CD14-positive monocyte (primary cell): ENCODE results near the gene ZNF576. TPM values are rescaled to one million over a fixed set of nuclear protein-coding genes. Genes with fewer than 3 reads are reported as not detected.
"Not testable (repeated sequence)": the region's sequence is repeated elsewhere in the genome, so short reads cannot be mapped to it uniquely, and the experiment has no call there.

Experiments used
- DNase-seq, 3 donors: peaks; one replicate each; pipeline ENCODE4 v3.0.0-alpha.2; 2011 to 2022
- H2AFZ ChIP-seq: 2 replicates; pipeline ENCODE4 v1.6.0; 2012; ENCODE audit warnings: mild to moderate bottlenecking, low read depth, low read length, inconsistent platforms; ENCODE audit not compliant: insufficient read depth, poor library complexity, severe bottlenecking
- H3K27ac ChIP-seq, 2 donors: 1 replicate in 1 of 2; 2 replicates in 1 of 2; pipeline ENCODE4 v1.5.1; 2012 to 2013; ENCODE audit warnings: low read length in 2 of 2, control low read depth in 1 of 2, inconsistent platforms in 1 of 2, low read depth in 1 of 2, mild to moderate bottlenecking in 1 of 2
- H3K27me3 ChIP-seq, 2 donors: one replicate each; pipeline versions ENCODE4 v1.6.0 to v1.6.1; 2011 to 2013; ENCODE audit warnings: low read length in 2 of 2; ENCODE audit not compliant: control insufficient read depth in 2 of 2, insufficient read depth in 2 of 2
- H3K36me3 ChIP-seq, 2 donors: replicated peaks in 1 of 2; 1 replicate in 1 of 2; 2 replicates in 1 of 2; pipeline versions ENCODE4 v1.5.1 to v1.6.1; 2012 to 2013; ENCODE audit warnings: low read length in 2 of 2, control low read depth in 1 of 2, inconsistent platforms in 1 of 2, mild to moderate bottlenecking in 1 of 2; ENCODE audit not compliant: insufficient read depth in 2 of 2, control insufficient read depth in 1 of 2
- H3K4me1 ChIP-seq, 2 donors: 1 replicate in 1 of 2; 2 replicates in 1 of 2; pipeline versions ENCODE4 v1.5.1 to v1.6.1; 2012 to 2013; ENCODE audit warnings: low read length in 2 of 2, control low read depth in 1 of 2, inconsistent platforms in 1 of 2, mild to moderate bottlenecking in 1 of 2, moderate library complexity in 1 of 2; ENCODE audit not compliant: insufficient read depth in 2 of 2, control insufficient read depth in 1 of 2
- H3K4me2 ChIP-seq: replicated peaks from 2 replicates; pipeline ENCODE3; 2012; ENCODE audit warnings: low read length, moderate library complexity, mild to moderate bottlenecking; ENCODE audit not compliant: poor library complexity, severe bottlenecking; ENCODE audit errors: extremely low read depth
- H3K4me3 ChIP-seq, 3 experiments: fragments of 200-600 bp in 1 of 3; sonication (generic) in 1 of 3; replicated peaks in 1 of 3; 1 replicate in 2 of 3; 2 replicates in 1 of 3; pipeline ENCODE4 v1.5.1; 2011 to 2013; ENCODE audit warnings: low read length in 3 of 3, mild to moderate bottlenecking in 3 of 3, control low read depth in 2 of 3, low read depth in 2 of 3, inconsistent platforms in 1 of 3, moderate library complexity in 1 of 3
- H3K79me2 ChIP-seq: 2 replicates; pipeline ENCODE4 v1.6.0; 2012; ENCODE audit warnings: mild to moderate bottlenecking, control low read depth, inconsistent platforms, low read length, moderate library complexity; ENCODE audit not compliant: insufficient read depth
- H3K9ac ChIP-seq: 2 replicates; pipeline ENCODE4 v1.6.0; 2017; ENCODE audit warnings: low read length, mild to moderate bottlenecking; ENCODE audit not compliant: insufficient read depth, poor library complexity, severe bottlenecking
- H3K9me3 ChIP-seq, 2 donors: replicated peaks in 1 of 2; 1 replicate in 1 of 2; 2 replicates in 1 of 2; pipeline versions ENCODE4 v1.5.1 to v1.6.1; 2012 to 2013; ENCODE audit warnings: low read length in 2 of 2, control low read depth in 1 of 2; ENCODE audit not compliant: control insufficient read depth in 1 of 2, insufficient read depth in 1 of 2
- H4K20me1 ChIP-seq: 2 replicates; pipeline ENCODE4 v1.6.0; 2012; ENCODE audit warnings: mild to moderate bottlenecking, low read length, control low read depth, moderate library complexity; ENCODE audit not compliant: insufficient read depth
- H3K27ac Mint-ChIP-seq, 7 donors: one replicate each; pipeline ENCODE4 v1.8.0; 2020; ENCODE audit warnings: mild to moderate bottlenecking in 7 of 7, mixed read lengths in 7 of 7, moderate library complexity in 6 of 7, inconsistent platforms in 2 of 7
- H3K27me3 Mint-ChIP-seq, 3 donors: one replicate each; pipeline ENCODE4 v1.8.0; 2021 to 2022; ENCODE audit warnings: low read depth in 3 of 3, mild to moderate bottlenecking in 3 of 3, mixed read lengths in 3 of 3, moderate library complexity in 3 of 3, inconsistent platforms in 1 of 3
- H3K36me3 Mint-ChIP-seq, 2 donors: one replicate each; pipeline ENCODE4 v1.8.0; 2020; ENCODE audit warnings: mixed read lengths in 2 of 2, inconsistent platforms in 1 of 2, mild to moderate bottlenecking in 1 of 2
- H3K4me1 Mint-ChIP-seq: one replicate; pipeline ENCODE4 v1.8.0; 2020; ENCODE audit warnings: mild to moderate bottlenecking, mixed read lengths
- H3K4me3 Mint-ChIP-seq, 2 donors: one replicate each; pipeline ENCODE4 v1.8.0; 2020; ENCODE audit warnings: mild to moderate bottlenecking in 2 of 2, mixed read lengths in 2 of 2, moderate library complexity in 1 of 2
- H3K9me3 Mint-ChIP-seq, 7 donors: one replicate each; pipeline ENCODE4 v1.8.0; 2020 to 2022; ENCODE audit warnings: mixed read lengths in 7 of 7, mild to moderate bottlenecking in 6 of 7, moderate library complexity in 6 of 7, inconsistent platforms in 2 of 7
- WGBS: methylation state at CpG from one replicate; pipeline ENCODE4 v1.1.5; 2013; ENCODE audit warnings: missing lambda C conversion rate; ENCODE audit not compliant: insufficient coverage; 5-methylcytosine and 5-hydroxymethylcytosine counted together
- intact Hi-C, 2 donors: fragments of 100-400 bp; cut with micrococcal nuclease; formaldehyde crosslinking; loops; one replicate each; pipeline versions ENCODE4 v1.15.0 to v1.15.1; 2023
- polyA plus RNA-seq, 3 donors: library from polyadenylated mRNA; depleted of rRNA in 1 of 3; unstranded in 2 of 3; stranded (reverse) in 1 of 3; fragments of 300-500 nt in 2 of 3; fragments of >200 nt in 1 of 3; fragmentation: Illumina TruSeq in 2 of 3; gene quantifications; 1 replicate in 2 of 3; 2 replicates in 1 of 3; pipeline ENCODE4 v1.2.3, GENCODE V29; 2012 to 2021
- TF ChIP-seq, protein P1 (sequence below): fragments of 200-600 bp; IDR thresholded peaks from one replicate; pipeline ENCODE4 v1.8.0; 2022; ENCODE audit warnings: antibody characterized with exemption, mild to moderate bottlenecking

ZNF576 gene
- polyA plus RNA-seq, 3 donors: 3.6 to 8.4 (median 7.2) TPM

DNA sequence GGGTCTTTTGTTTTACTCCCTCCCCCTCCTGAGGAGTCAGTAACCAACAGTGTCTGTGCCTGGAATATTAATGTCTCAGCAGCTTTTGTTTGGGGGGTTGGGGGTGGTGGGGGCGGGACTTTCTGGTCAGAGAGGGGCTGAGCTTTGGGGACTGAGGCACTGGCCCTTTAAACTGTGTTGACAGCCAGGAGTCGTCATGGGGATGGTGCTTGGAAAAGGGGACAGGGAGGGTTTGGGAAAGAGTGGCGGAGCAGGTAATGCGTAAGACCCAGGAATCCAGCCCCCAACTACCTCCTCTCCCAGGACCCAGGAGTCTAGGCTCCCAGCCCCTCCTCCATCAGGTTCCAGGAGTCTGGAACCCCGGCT, 38.1 kb downstream of the ZNF576 start:
- WGBS: 67% methylated on average over 1 of the region's 5 CpGs
- Mint-ChIP-seq H3K4me3 (no peak overlapping the region), H3K4me1 (peaks cover 9% of the 10 kb centered on the region), H3K27me3 (peaks cover 35 to 59% (median 49%) of the 10 kb centered on the region in 3 donors), H3K36me3 (peaks cover 4 to 7% of the 10 kb centered on the region in 2 donors), H3K27ac (no peak overlapping the region), H3K9me3 (peaks cover 0 to 15% (median 3%) of the 10 kb centered on the region in 7 donors)
- no peak for DNase-seq
- Histone ChIP-seq H2AFZ (no peak overlapping the region), H3K79me2 (no peaks in the 10 kb centered on the region), H3K9ac (no peak overlapping the region), H3K9me3 (peaks cover 0 to 8% of the 10 kb centered on the region in 2 donors), H3K27ac (no peak overlapping the region), H3K4me2 (no peak overlapping the region), H3K27me3 (peaks cover 23 to 45% of the 10 kb centered on the region in 2 donors), H4K20me1 (no peaks in the 10 kb centered on the region), H3K36me3 (no peaks in the 10 kb centered on the region), H3K4me3 (no peak overlapping the region), H3K4me1 (no peaks in the 10 kb centered on the region)
- TF ChIP-seq, protein P1, sequence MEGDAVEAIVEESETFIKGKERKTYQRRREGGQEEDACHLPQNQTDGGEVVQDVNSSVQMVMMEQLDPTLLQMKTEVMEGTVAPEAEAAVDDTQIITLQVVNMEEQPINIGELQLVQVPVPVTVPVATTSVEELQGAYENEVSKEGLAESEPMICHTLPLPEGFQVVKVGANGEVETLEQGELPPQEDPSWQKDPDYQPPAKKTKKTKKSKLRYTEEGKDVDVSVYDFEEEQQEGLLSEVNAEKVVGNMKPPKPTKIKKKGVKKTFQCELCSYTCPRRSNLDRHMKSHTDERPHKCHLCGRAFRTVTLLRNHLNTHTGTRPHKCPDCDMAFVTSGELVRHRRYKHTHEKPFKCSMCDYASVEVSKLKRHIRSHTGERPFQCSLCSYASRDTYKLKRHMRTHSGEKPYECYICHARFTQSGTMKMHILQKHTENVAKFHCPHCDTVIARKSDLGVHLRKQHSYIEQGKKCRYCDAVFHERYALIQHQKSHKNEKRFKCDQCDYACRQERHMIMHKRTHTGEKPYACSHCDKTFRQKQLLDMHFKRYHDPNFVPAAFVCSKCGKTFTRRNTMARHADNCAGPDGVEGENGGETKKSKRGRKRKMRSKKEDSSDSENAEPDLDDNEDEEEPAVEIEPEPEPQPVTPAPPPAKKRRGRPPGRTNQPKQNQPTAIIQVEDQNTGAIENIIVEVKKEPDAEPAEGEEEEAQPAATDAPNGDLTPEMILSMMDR: no peak
- intact Hi-C loops: no loop called here

DNA sequence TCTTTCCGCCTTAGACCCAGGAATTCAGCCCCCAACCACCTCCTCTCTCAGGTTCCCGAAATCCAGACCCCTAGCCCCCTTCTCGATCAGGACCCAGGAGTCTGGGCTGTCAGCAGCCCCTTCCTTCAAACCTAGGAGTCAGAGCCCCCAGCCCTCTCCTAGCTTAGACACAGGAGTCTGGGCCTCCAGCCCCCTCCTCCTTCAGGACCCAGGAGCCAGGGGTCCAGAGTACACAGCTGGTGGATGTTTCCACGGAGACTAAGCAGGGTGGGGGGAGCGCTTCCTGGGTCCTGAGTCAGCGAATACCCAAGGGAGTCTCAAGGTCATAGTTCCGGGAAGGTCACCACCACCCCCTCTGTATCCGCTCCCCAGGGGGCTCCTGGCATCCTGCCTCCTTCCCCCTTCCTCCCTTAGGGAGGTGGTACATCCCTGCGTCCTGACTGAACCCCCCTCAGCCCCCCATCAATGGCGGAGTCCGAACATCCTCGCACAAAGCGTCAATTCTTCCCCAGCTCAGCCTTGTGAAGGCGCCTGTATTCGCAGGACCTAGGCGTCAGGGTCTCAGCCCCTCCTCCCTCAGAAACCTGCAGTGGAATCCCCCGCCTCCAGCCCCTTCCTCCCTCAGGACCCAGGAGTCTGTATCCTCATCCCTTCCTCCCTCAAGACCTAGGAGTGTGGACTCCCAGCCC, 38.6 kb downstream of the ZNF576 start:
- Histone ChIP-seq H3K9me3 (peaks cover 0 to 8% of the 10 kb centered on the region in 2 donors), H3K4me3 (no peak overlapping the region), H3K9ac (no peak overlapping the region), H3K4me2 (no peak overlapping the region), H2AFZ (no peak overlapping the region), H3K27ac (no peak overlapping the region), H4K20me1 (no peaks in the 10 kb centered on the region), H3K36me3 (no peaks in the 10 kb centered on the region), H3K27me3 (peaks cover 23 to 47% of the 10 kb centered on the region in 2 donors), H3K4me1 (peaks cover 2 to 3% of the 10 kb centered on the region in 2 donors), H3K79me2 (no peaks in the 10 kb centered on the region)
- Mint-ChIP-seq H3K27me3 (peaks cover 36 to 62% (median 52%) of the 10 kb centered on the region in 3 donors), H3K36me3 (peaks cover 5 to 8% of the 10 kb centered on the region in 2 donors), H3K4me3 (no peak overlapping the region), H3K27ac (no peak overlapping the region), H3K4me1 (peaks cover 11% of the 10 kb centered on the region), H3K9me3 (peaks cover 0 to 16% (median 5%) of the 10 kb centered on the region in 7 donors)
- TF ChIP-seq, protein P1: no peak
- intact Hi-C loops: no loop called here
- DNase-seq: no peak
- 32% methylated on average over 14 of the region's 17 CpGs for WGBS

DNA sequence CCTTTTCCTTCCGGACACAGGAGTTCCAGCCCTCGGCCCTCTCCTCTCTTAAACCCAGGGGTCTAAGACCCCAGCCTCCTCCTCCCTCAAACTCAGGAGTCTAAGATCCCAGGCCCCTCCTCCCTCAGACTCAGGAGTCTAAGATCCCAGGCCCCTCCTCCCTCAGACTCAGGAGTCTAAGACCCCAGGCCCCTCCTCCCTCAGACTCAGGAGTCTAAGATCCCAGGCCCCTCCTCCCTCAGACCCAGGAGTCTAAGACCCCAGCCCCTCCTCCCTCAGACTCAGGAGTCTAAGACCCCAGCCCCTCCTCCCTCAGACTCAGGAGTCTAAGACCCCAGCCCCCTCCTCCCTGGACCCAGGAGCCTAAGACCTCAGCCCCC, 39.2 kb downstream of the ZNF576 start:
- H3K4me2 ChIP-seq, H3K27ac ChIP-seq, H4K20me1 ChIP-seq, intact Hi-C loops, H2AFZ ChIP-seq, H3K4me3 Mint-ChIP-seq, H3K36me3 ChIP-seq, H3K9ac ChIP-seq, H3K4me1 ChIP-seq, H3K79me2 ChIP-seq, H3K4me3 ChIP-seq, DNase-seq, H3K27ac Mint-ChIP-seq: not testable (repeated sequence)
- peaks cover 0 to 12% of the 10 kb centered on the region in 2 donors for H3K9me3 ChIP-seq
- H3K4me1 Mint-ChIP-seq: peaks cover 17% of the 10 kb centered on the region
- WGBS: 82% methylated on average over 2 of the region's 2 CpGs
- peaks cover 8 to 11% of the 10 kb centered on the region in 2 donors for H3K36me3 Mint-ChIP-seq
- peaks cover 42 to 68% (median 53%) of the 10 kb centered on the region in 3 donors for H3K27me3 Mint-ChIP-seq
- peaks cover 0 to 22% (median 10%) of the 10 kb centered on the region in 7 donors for H3K9me3 Mint-ChIP-seq
- peaks cover 28 to 53% of the 10 kb centered on the region in 2 donors for H3K27me3 ChIP-seq
